GM21576 (cell line): ENCODE data around the gene RCAN2.
"Not testable (repeated sequence)": the region's sequence is repeated elsewhere in the genome, so short reads cannot be mapped to it uniquely, and the experiment has no call there.

ENCODE experiments used
- ATAC-seq: cut with Tn5 transposase; IDR thresholded peaks from one replicate; pipeline ENCODE4 v1.9.1; 2021; ENCODE audit warnings: mild to moderate bottlenecking, moderate library complexity; ENCODE audit not compliant: unreplicated experiment

Gene RCAN2

DNA sequence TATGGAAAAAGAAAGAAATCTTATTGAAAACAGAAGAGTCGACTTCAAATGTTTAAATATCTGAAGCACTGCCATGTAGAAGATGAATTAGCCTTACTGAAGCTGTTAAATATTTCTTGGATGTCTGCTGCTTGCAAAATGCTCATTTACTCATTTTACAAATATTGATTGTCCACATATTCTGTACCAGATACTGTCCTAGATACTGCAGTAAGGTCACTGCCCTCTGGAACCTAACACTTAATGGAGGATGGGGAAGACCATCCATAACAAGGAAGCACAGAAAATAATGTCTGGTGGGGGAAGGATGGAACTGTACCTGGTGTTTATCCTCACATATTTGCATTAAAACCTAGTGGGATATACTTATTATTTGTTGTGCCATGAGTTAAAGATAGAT, 99.0 kb downstream of the RCAN2 start:
- no peak for ATAC-seq

DNA sequence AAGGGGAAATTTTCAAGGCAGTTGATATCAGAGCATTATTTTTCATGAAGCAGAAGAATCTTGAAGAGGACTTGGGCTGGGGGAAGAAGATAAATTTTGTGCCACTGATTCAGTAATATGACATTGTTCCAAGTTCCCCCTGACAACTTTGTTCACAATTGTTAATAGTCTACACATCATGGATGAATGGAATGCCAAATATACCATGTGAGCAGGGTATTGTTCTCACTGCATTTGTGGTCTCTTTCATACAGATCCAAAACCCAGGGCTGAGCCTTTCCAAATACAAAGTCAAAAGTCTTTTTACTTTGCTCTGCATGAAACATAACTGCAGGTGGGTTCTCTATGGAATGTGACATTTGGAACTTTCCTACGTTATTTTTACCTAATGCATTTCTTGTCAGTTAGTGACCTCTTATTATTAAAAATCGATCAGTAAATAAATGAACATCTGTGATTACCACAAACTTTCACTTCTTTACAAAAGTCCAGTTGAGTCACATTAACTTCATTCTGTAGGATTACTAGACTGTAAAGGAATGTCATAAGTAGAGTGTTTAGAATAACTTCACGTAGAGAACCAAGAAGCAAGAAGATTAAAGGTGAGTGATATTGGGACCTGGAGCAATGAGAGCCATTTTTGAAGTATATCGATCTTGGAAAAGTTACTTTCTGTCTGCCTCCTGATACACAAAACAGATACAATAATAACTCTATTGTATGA, 100.9 kb downstream of the RCAN2 start:
- ATAC-seq = no peak

- not testable (repeated sequence) for ATAC-seq
Measured at GRCh38 chr6:46387728-46388127, 103.5 kb downstream of the RCAN2 start.

DNA sequence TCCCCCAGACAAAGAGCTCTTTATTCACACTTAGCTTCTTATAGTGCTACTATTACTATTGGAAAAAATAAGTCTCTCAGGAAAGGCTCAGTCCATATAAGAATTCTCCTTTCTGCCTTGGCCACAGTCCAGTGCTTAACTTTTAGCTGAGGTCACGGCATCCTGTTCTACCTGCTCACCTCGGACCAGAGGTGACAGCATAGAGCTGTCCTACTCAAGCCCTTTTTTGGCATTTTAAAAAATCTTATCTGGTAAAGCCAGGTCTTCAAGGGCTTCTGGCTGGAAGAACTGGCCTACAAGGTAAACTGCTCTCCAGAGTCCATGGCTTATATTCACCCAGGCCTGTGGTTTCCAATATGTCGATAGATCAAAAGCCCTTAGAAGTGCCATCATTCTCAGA, 109.7 kb downstream of the RCAN2 start:
- no peak for ATAC-seq

DNA sequence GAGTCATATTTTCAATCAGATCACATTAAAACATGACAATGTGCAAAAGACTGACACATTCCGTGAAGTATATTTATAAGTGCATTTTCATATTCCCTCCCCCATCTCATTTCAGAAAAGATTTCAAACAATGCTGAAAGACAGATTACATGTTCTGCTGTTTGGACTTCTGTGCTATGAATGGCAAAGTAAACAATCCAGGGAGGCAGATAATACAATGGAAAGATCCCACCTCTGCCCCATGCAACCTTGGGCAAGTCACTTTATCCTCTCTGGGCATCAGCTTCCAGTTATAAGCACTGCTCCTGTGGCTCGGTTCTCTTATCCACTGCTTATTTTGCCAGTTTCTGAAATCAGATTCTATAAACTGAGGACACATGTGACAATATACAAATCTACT, 110.2 kb downstream of the RCAN2 start:
- no peak for ATAC-seq

GRCh38 chr6:46380152-46380807, 111.0 kb downstream of the RCAN2 start:
- ATAC-seq = peak; percentile 35

- no peak for ATAC-seq
Measured at GRCh38 chr6:46378882-46379416, 112.3 kb downstream of the RCAN2 start.

DNA sequence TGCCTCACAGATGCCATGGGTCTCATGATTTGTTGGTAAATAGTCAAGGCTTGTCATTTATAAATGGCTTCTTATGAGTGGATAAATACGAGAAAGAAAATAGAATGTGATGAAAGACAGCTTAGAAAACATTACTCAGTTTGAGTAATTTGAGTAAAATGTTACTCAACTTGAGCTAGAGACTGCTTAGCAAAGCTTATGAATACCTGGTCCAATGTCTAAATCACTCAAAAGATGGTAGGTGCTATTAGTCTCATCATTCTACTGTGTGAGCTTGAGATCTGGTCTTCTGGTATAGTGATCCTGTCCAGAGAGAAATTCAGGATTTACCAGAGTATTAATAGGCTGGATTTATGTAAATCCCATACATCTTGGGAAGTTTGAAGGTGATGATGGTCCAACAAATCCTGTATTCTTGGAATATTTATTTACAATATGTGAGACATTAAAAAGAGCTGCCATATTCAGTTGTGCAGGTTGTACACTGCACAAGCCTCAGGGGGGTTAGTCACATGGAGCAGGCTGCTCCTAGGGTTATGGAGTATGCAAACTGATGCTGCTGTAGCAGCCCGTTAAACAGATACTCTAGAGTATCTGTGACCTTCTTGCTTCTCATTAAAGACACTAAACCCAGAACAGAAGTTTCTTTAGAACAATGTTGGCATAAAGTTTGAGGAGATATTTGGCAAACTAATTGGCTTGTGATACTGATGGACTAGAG, 112.9 kb downstream of the RCAN2 start:
- ATAC-seq = no peak

GRCh38 chr6:46377209-46377608, 114.0 kb downstream of the RCAN2 start:
- ATAC-seq = no peak

DNA sequence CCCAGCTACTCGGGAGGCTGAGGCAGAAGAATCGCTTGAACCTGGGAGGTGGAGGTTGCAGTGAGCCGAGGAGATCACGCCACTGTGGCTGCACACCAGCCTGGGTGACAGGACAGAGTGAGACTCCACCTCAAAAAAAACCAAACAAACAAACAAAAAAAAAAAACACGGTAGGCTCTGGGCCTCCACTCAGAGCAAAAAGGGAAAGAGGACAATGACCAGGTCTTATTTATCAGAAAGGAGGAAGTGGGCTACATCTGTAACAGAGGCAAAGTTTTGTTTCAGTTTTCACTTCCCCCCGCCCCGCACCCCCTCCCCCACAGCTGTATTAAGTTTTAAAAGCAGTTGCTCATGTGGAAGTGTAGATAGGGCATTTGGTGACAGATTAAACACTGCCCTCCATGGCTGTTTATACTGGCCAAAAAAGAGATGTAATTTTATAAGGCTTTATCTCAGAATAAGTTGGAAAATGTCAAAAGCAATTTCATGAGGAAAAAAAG, 114.6 kb downstream of the RCAN2 start:
- ATAC-seq = peak; percentile 94

DNA sequence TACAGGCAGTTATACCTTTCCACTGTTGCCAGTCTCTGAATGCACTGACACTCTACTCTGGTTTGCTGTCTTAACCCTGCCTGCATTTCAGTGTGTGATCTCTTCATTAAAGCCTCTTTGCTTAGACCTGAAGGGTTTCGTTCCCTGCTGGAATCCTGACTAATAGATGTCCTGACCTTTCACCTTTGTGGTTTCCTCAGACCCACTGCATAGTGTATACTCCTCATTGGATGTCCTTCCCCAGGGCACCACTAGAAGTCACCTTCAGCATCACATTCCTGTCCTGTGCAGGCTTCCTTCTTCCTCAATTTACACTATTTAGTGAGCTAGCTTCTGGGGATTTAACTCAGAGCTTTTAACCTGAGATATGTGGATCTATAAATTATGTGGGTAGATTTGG, 120.6 kb downstream of the RCAN2 start:
- no peak for ATAC-seq

- no peak for ATAC-seq
Measured at GRCh38 chr6:46368169-46368536, 123.1 kb downstream of the RCAN2 start.

- ATAC-seq = no peak
Measured at GRCh38 chr6:46367354-46368168, 123.7 kb downstream of the RCAN2 start.

GRCh38 chr6:46366190-46366900, 124.9 kb downstream of the RCAN2 start:
- no peak for ATAC-seq

DNA sequence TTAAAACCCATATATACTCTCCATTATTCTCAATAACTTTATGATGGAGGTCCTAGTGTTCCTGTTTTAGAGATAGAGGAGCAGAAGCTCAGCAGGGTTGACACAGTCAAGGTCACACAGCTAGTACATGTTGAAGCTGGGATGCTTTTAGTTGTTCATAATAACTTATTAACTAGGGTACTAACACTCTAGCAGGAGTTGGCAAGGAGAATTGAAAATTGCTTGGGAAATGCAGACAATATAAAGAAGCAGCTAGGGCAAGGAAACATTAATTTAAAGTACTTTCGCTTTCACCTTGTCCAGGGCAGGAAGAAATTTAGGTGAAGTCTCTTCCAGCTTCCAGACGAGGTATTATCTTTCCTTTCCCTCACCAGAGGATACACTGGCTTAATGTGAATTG, 133.7 kb downstream of the RCAN2 start:
- no peak for ATAC-seq

GRCh38 chr6:46356543-46356942, 134.7 kb downstream of the RCAN2 start:
- ATAC-seq = no peak

- ATAC-seq = no peak
Measured at GRCh38 chr6:46353528-46353927, 137.7 kb downstream of the RCAN2 start.

- no peak for ATAC-seq
Measured at GRCh38 chr6:46352541-46353268, 138.5 kb downstream of the RCAN2 start.

DNA sequence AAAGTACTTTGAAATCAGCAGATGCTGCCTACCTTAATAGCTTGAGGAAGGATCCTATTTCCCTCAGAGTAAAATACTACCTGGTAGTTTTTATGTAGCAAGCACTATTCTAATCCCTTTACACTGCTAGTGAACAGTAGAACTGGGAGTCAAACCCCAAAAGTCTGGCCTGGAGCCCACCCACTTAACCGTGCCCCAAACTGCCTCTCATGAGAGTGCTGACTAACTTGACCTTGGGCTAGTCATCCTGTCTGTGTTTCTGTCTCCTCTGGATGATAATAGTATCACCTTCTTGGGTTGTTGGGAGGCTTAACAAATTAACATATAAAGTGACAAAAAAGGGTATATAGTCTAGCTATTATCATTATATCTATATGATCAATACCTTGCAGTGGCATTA, 140.5 kb downstream of the RCAN2 start:
- ATAC-seq = no peak
